OCI-LY7 (cell line): ENCODE results near the gene GOLM1.

Source experiments
- EZH2phosphoT487 ChIP-seq: fragments of 200-600 bp; sonication (generic); IDR thresholded peaks from 2 replicates; pipeline ENCODE4 v1.6.1; 2018; ENCODE audit warnings: low read depth, borderline replicate concordance, mild to moderate bottlenecking, mixed run types, antibody characterized with exemption, low read length, moderate library complexity, mixed read lengths
- TF ChIP-seq, protein P1 (sequence below): fragments of 200-600 bp; sonication (generic); conservative IDR thresholded peaks from 2 replicates; pipeline ENCODE4 v1.5.1; 2014; ENCODE audit warnings: mild to moderate bottlenecking, antibody characterized with exemption, low read length, moderate library complexity, mixed read lengths

DNA sequence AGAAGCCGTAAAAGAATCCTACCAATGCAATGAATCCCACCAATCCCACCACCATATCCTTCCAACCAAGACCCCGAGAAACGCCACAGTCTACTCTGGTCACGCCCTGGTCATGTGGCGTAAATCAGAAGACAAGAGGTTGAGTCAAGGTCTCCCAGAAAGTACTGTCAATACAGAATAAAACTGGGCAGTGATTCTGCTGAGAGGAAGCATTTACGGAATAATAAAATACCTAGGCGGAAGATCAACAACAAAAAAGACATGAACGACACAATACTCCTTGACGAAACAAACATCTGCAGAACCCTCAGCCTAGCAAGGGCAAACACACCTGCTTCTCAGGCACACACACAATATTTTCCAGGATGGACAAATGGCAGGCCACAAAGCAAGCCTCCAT, 62.8 kb downstream of the GOLM1 start:
- TF ChIP-seq, protein P1, sequence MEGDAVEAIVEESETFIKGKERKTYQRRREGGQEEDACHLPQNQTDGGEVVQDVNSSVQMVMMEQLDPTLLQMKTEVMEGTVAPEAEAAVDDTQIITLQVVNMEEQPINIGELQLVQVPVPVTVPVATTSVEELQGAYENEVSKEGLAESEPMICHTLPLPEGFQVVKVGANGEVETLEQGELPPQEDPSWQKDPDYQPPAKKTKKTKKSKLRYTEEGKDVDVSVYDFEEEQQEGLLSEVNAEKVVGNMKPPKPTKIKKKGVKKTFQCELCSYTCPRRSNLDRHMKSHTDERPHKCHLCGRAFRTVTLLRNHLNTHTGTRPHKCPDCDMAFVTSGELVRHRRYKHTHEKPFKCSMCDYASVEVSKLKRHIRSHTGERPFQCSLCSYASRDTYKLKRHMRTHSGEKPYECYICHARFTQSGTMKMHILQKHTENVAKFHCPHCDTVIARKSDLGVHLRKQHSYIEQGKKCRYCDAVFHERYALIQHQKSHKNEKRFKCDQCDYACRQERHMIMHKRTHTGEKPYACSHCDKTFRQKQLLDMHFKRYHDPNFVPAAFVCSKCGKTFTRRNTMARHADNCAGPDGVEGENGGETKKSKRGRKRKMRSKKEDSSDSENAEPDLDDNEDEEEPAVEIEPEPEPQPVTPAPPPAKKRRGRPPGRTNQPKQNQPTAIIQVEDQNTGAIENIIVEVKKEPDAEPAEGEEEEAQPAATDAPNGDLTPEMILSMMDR = no peak
- no peak for TF ChIP-seq EZH2phosphoT487
